NCI-H2171 treated with DMSO at 0.1 percent for 48 hours (cell line): ENCODE data around the gene ANXA2.
A peak's percentile ranks its signal among the peaks of the same experiment; 100 is the strongest.
"Not testable (repeated sequence)": the region's sequence is repeated elsewhere in the genome, so short reads cannot be mapped to it uniquely, and the experiment has no call there.

Experiments
- DNase-seq: peaks from one replicate; lab custom pipeline; 2025; lab: John Stamatoyannopoulos, UW

Gene ANXA2

DNA sequence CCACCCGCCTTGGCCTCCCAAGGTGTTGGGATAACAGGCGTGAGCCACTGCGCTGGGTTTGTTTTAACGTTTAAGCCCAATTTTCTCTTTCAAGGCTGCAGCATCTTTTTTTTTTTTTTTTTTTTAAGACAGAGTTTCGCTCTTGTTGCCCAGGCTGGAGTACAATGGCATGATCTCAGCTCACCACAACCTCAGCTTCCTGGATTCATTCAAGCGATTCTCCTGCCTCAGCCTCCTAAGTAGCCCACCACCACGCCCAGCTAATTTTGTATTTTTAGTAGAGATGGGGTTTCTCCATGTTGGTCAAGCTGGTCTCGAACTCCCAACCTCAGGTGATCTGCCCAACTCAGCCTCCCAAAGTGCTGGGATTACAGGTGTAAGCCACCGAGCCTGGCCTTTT is 12.6 kb upstream of the ANXA2 start:
- not testable (repeated sequence) for DNase-seq

- DNase-seq: no peak
Observed at GRCh38 chr15:60408463-60408981, 10.7 kb upstream of the ANXA2 start.

DNA sequence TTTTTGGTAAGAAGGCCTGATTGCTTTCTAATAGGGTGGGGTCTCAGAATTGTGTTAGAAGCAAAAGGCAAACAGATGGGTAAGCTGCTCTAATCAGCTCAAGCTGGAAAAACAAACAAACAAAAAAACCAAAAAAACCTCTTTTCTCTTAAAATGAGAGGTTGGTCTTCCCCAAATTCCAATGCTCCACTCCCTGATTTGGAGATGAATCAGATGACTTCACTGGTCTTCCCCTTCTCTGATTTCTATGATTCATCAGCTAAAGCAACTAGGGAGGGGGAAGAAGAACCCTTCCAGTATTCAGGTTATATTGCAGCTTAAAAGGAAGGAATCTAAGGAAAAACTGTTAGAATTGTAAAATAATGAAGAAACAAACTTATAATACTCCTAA is 9.6 kb upstream of the ANXA2 start:
- peak; percentile 32 for DNase-seq

DNA sequence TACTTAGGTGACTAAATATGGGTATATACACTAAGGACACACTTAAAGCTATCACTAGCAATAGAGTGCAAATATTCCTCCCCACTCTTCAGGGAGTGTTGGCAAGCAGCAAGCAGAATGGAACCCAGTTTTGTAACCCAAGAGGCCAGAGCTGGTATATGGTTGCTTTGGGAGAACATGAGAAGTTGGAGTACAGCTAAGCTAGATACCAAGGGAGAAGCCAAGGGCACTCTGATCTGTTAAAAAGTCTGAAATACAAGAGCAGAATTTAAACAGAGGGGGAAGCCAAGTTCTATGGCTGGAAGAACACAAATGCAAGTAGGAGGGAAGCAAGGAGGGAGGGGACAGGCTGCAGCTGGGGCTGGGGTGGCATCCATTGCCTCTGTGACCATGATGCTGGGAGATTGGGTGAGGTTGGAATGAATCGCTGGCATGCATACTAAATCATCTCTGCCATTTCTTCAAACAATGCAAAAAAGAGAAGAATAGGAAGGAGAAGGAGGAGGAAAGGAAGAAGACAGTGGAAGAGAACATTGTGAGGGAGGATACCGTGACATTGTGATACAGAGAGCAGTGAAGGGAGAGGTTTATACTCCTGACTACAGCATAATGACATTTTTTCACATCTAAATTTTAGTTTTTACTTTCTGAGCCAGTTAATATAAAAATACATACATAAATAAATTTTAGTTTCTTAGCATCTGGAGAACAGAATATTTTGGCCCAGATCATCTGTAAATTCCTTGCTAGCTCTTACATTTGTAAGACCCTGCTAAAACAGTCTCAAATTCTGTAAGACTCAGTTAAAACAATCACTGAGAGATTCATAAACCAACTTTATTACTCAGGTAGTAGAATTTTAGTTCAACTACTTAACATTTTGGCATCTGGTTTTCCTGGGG is 9.0 kb upstream of the ANXA2 start:
- peak; percentile 25 for DNase-seq

GRCh38 chr15:60405399-60405798 is 7.6 kb upstream of the ANXA2 start:
- DNase-seq: no peak

DNA sequence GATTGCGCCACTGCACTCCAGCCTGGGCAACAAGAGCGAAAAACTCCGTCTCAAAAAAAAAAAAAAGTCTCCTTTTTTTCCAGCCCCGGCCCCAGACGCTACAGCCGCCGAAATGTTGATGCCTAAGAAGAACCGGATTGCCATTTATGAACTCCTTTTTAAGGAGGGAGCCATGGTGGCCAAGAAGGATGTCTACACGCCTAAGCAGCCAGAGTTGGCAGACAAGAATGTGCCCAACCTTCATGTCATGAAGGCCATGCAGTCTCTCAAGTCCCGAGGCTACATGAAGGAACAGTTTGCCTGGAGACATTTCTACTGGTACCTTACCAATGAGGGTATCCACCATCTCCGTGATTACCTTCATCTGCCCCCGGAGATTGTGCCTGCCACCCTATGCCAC is 6.6 kb upstream of the ANXA2 start:
- not testable (repeated sequence) for DNase-seq

DNA sequence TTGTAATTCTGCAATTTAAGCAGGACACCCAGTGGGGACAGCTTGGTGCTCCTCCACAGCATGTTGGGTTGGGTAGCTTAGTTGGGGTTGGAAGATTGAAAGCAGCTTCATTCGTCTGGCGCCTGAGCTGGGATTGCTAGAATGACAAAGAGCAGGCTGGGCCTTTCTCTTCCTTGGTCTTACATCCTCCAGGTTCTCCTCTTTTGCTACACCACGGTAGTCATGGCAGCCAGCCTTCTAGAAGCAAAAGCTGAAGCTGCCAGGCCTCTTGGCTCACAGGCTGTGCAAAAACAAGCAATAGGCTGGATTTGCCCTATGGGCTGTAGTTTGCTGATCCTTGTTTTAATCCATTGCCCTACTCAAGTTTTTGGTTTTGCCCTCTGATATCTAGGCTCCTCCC is 3.2 kb upstream of the ANXA2 start:
- no peak for DNase-seq

- no peak for DNase-seq
Observed at GRCh38 chr15:60399931-60400330, 2.1 kb upstream of the ANXA2 start.

- no peak for DNase-seq
Observed at GRCh38 chr15:60399246-60399915, 1.6 kb upstream of the ANXA2 start.

GRCh38 chr15:60396958-60397771 is 621 bp downstream of the ANXA2 start:
- DNase-seq: peak; percentile 73

DNA sequence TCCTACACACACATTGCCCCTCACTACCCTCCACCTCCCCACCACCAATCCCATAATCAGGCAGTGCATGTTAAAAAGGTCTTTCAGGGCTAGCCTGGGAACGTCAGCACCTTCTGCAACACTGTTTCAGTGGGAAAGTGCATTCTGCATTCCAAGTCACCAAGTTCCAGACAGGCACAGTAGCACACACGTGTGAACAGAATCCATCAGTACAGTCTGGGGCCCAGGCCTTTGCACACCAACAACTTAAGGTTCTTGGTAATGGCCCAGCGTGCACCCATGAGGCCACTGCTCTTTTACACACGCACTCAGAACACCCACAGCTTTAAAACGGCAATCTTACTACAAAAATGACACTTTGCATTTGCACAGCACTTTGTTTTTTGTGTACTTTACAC is 1.2 kb downstream of the ANXA2 start:
- DNase-seq: no peak

- DNase-seq: no peak
Observed at GRCh38 chr15:60396100-60396499, 1.7 kb downstream of the ANXA2 start.

DNA sequence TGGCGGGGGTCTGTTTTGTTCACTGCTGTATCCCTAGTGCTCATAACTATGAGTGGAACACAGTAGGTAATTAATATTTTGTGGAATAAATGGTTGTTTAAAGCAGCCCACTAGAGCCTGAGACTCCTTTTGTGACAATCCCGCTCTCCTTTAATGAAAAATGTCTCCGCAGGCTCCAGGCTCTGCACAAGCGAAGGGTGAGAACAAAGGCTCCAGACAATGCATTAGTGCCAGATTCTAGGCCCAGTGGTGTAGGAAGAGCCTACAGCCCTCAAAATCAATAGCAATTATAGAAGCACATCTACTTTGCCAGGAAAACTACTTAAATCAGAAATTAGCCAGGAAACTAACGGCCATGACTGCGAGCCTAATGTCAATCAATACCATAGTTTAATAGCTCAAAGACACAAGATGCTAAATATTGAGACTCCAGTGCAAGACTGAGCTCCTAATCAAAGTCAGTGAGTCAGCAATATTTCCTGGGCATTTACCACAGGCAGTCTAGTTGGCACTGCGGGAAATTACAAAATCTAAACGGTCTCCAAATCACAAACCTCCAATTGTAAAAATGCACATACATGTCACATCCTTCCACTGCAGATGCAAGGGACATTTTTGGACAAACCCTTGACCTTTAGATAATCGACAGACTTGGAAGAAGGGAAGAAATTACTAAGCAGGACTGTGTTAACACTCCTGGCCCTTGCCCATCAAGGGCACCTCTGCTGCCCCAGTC is 2.3 kb downstream of the ANXA2 start:
- DNase-seq: no peak

GRCh38 chr15:60394689-60395097 is 3.1 kb downstream of the ANXA2 start:
- no peak for DNase-seq

DNA sequence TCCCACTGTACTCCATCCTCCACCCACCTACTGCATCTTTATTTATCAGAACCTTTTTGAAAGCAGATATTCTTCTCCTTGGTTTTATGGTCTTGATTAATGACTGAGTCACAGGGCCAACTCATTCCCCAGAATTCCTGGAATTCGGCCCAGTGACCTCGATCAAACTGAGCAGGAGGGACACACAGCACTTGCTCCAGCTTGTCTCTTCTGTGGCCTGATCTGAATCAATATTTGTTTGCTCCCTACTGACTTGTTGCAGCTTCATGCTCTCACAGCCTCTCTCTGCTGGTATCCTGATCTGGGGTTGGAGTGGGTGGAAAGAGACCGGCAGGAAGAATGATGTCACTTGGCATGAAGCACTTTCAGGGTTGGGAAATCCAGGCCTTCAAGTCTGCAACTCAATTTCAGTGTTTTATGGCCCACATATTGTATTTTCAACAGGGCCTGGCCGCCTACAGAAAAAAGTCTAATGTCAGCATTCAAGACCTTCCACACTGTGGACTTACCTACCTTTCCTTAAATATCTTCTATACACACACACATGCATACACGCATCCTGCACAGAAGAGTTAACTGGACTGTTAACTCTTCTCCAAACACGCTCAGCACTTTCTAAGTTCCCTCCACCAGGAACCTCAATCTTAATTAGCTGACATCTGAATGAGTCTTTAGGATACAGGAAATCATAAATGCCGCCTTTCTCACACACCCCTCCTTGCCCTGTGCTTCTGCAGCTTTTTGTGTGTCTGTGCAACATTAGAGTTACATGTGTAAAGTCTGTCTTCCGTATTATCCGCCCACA is 4.6 kb downstream of the ANXA2 start:
- DNase-seq: peak; percentile 17

- DNase-seq: no peak
Observed at GRCh38 chr15:60392601-60392985, 5.2 kb downstream of the ANXA2 start.

DNA sequence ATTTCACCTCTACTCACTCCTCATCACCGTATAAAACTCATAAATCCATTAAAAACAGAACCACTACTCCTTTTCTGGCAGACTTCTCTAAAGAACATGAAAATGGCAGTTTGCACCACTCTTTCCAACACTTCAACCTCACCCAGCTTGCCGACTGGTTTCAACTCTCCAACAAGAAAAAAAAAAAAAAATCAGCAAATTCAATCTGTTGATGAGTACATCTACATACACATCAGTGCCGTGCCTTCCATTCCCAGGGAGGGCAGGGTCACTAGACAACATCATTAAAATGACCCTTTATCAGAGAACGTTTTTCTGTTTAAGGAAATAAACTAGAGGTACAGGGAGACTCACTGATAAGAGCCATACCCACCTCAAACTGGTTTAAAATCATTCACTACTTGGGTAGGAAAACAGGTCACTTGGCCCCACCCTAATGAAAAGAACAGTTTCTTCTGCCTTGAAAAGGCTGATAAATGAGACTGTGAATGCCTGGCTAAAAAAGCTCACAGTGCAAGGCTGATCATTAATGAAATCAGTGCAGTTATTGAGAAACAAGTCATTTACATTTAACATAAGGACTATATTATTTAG is 6.0 kb downstream of the ANXA2 start:
- no peak for DNase-seq

DNA sequence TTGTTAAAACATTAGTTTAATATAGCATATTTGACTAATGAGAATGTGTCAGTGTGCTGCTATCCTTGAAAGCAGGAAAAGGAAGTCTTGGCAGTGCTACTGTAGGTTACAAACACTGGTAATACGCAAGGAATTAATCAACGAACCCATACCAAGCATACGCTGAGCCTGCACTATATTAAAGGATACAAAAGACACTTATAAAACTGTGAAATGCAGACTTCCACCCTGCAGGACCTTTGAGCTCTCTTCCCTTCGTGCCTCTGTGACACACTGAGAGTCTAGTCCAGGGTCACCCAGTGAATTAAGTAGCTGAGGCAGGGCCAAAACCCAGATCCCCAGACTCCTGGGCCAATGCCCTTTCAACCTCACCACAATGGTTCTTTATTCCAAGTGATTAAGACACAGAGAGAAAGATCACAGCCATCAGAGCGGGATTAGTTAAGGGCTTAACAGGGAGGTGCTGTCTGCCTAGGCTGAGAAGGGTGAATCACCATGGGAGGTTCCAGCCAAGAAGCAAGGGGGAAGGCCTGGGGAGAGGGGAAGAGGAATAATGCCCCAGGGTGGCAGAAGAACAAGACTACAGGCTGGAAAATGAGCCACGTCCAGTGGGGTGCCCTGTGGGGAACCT is 6.8 kb downstream of the ANXA2 start:
- DNase-seq: no peak

GRCh38 chr15:60390231-60390630 is 7.6 kb downstream of the ANXA2 start:
- DNase-seq: no peak
